ENCODE results near the gene CTTN.

The CTTN gene

GRCh38 chr11:70436501-70436860, 38.2 kb downstream of the CTTN start:
- H3K9ac ChIP-seq: no peak overlapping the region
- no peak for TF ChIP-seq CTCF (conservative IDR thresholded peaks at IDR 0.05; ENCODE audit: low read depth, low read length)
- no peaks in the 10 kb centered on the region for H3K27me3 ChIP-seq (ENCODE audit: insufficient read depth, low read depth)
- H3K27ac ChIP-seq: no peak overlapping the region
- H3K79me2 ChIP-seq (ENCODE audit: insufficient read depth, low read depth): no peaks in the 10 kb centered on the region
- H3K4me3 ChIP-seq (IDR thresholded peaks at IDR 0.05; ENCODE audit: insufficient read depth, low read depth, low read length): no peak overlapping the region
- no peaks in the 10 kb centered on the region for H3K4me1 ChIP-seq (ENCODE audit: low read depth, poor library complexity, severe bottlenecking)
- H3K4me2 ChIP-seq: no peak overlapping the region
- H4K20me1 ChIP-seq (ENCODE audit: insufficient read depth): no peaks in the 10 kb centered on the region
- H3K36me3 ChIP-seq (ENCODE audit: insufficient read depth): no peaks in the 10 kb centered on the region
- H2AFZ ChIP-seq (ENCODE audit: low read depth): no peak overlapping the region

DNA sequence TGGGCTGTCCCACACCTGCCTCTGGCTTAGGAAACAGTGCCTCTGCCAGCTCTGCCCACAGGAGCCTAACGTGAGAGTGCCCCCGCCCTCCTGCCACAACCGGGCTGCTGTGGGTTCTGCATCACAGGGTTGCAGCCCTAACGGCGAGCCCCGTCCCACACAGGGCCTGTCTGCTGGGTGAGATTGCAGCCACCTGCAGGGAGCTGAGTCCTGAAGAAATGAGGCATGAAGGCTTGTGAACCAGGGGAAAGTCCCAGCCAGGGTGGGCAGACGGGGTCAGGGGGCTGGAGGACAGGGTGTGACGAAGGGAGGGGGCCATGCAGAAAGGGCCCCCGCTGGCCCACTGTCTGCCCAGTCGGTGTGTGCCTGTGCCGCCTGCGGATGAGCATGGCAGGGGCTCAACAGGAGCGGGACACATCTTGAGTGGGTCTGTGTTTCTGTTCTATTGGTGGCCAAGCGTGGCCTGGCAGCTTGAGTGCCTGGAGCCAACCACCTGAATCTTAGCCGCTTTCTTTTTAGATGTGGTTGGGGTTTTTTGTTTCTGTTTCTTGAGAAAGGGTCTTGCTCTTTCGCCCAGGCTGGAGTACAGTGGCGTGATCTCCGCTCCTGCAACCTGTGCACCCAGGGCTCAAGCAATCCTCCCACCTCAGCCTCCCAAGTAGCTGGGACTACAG, 38.9 kb downstream of the CTTN start:
- H3K9ac ChIP-seq: no peak overlapping the region

GRCh38 chr11:70440206-70440605, 41.9 kb downstream of the CTTN start:
- Histone ChIP-seq H3K4me3 (IDR thresholded peaks at IDR 0.05; ENCODE audit: insufficient read depth, low read depth, low read length) (no peak overlapping the region), H3K27me3 (ENCODE audit: insufficient read depth, low read depth) (no peaks in the 10 kb centered on the region), H3K4me1 (ENCODE audit: low read depth, poor library complexity, severe bottlenecking) (no peaks in the 10 kb centered on the region), H3K4me2 (no peak overlapping the region), H3K36me3 (ENCODE audit: insufficient read depth) (no peaks in the 10 kb centered on the region), H3K27ac (no peak overlapping the region), H3K79me2 (ENCODE audit: insufficient read depth, low read depth) (no peaks in the 10 kb centered on the region), H2AFZ (ENCODE audit: low read depth) (no peak overlapping the region), H4K20me1 (ENCODE audit: insufficient read depth) (no peaks in the 10 kb centered on the region), H3K9ac (no peak overlapping the region)
- TF ChIP-seq CTCF (conservative IDR thresholded peaks at IDR 0.05; ENCODE audit: low read depth, low read length): no peak

More for the DNA sequence above, 38.9 kb downstream of the CTTN start:
- Histone ChIP-seq H3K27me3 (ENCODE audit: insufficient read depth, low read depth) (no peaks in the 10 kb centered on the region), H2AFZ (ENCODE audit: low read depth) (no peak overlapping the region), H3K27ac (no peak overlapping the region), H3K36me3 (ENCODE audit: insufficient read depth) (no peaks in the 10 kb centered on the region), H3K79me2 (ENCODE audit: insufficient read depth, low read depth) (no peaks in the 10 kb centered on the region), H3K4me2 (no peak overlapping the region), H4K20me1 (ENCODE audit: insufficient read depth) (no peaks in the 10 kb centered on the region), H3K4me3 (IDR thresholded peaks at IDR 0.05; ENCODE audit: insufficient read depth, low read depth, low read length) (no peak overlapping the region), H3K4me1 (ENCODE audit: low read depth, poor library complexity, severe bottlenecking) (no peaks in the 10 kb centered on the region)
- TF ChIP-seq CTCF (conservative IDR thresholded peaks at IDR 0.05; ENCODE audit: low read depth, low read length): no peak

- H2AFZ ChIP-seq (ENCODE audit: low read depth): no peak overlapping the region
- no peak for TF ChIP-seq CTCF (conservative IDR thresholded peaks at IDR 0.05; ENCODE audit: low read depth, low read length)
- no peaks in the 10 kb centered on the region for H3K4me1 ChIP-seq (ENCODE audit: low read depth, poor library complexity, severe bottlenecking)
- H3K9ac ChIP-seq: no peak overlapping the region
- H3K4me2 ChIP-seq: no peak overlapping the region
- no peaks in the 10 kb centered on the region for H3K27me3 ChIP-seq (ENCODE audit: insufficient read depth, low read depth)
- H4K20me1 ChIP-seq (ENCODE audit: insufficient read depth): no peaks in the 10 kb centered on the region
- no peaks in the 10 kb centered on the region for H3K36me3 ChIP-seq (ENCODE audit: insufficient read depth)
- H3K79me2 ChIP-seq (ENCODE audit: insufficient read depth, low read depth): no peaks in the 10 kb centered on the region
- H3K27ac ChIP-seq: no peak overlapping the region
- no peak overlapping the region for H3K4me3 ChIP-seq (IDR thresholded peaks at IDR 0.05; ENCODE audit: insufficient read depth, low read depth, low read length)
Observed at GRCh38 chr11:70443773-70444030, 45.4 kb downstream of the CTTN start.
